Neutrophil (primary cell): ENCODE measurements around the gene MDM4.

ENCODE experiments used
- H3K27ac ChIP-seq: fragments of 200-600 bp; sonication (generic); 2 replicates; pipeline ENCODE4 v1.5.1; 2016; ENCODE audit warnings: mild to moderate bottlenecking, moderate library complexity
- H3K27me3 ChIP-seq: fragments of 200-600 bp; sonication (generic); 2 replicates; pipeline ENCODE4 v1.6.0; 2016; ENCODE audit warnings: mild to moderate bottlenecking
- H3K36me3 ChIP-seq: fragments of 200-600 bp; sonication (generic); 2 replicates; pipeline ENCODE4 v1.5.1; 2017
- H3K4me1 ChIP-seq, 2 experiments: fragments of 200-600 bp in 1 of 2; sonication (generic) in 1 of 2; 1 replicate in 1 of 2; 2 replicates in 1 of 2; pipeline versions ENCODE4 v1.5.1 to v1.6.1; 2013 to 2016; ENCODE audit warnings: low read depth in 1 of 2, low read length in 1 of 2, mild to moderate bottlenecking in 1 of 2, moderate library complexity in 1 of 2; ENCODE audit not compliant: control insufficient read depth in 1 of 2, insufficient read depth in 1 of 2
- H3K4me3 ChIP-seq, 2 experiments: fragments of 200-600 bp in 1 of 2; sonication (generic) in 1 of 2; 1 replicate in 1 of 2; 2 replicates in 1 of 2; pipeline ENCODE4 v1.5.1; 2013 to 2016; ENCODE audit warnings: low read depth in 1 of 2, low read length in 1 of 2, mild to moderate bottlenecking in 1 of 2, moderate library complexity in 1 of 2
- H3K9me3 ChIP-seq: fragments of 200-600 bp; sonication (generic); 2 replicates; pipeline ENCODE4 v1.5.1; 2016
- TF ChIP-seq, protein P1 (sequence below): fragments of 200-600 bp; sonication (generic); IDR thresholded peaks from 2 replicates; pipeline ENCODE4 v1.5.1; 2016; ENCODE audit warnings: antibody characterized with exemption

MDM4 gene

DNA sequence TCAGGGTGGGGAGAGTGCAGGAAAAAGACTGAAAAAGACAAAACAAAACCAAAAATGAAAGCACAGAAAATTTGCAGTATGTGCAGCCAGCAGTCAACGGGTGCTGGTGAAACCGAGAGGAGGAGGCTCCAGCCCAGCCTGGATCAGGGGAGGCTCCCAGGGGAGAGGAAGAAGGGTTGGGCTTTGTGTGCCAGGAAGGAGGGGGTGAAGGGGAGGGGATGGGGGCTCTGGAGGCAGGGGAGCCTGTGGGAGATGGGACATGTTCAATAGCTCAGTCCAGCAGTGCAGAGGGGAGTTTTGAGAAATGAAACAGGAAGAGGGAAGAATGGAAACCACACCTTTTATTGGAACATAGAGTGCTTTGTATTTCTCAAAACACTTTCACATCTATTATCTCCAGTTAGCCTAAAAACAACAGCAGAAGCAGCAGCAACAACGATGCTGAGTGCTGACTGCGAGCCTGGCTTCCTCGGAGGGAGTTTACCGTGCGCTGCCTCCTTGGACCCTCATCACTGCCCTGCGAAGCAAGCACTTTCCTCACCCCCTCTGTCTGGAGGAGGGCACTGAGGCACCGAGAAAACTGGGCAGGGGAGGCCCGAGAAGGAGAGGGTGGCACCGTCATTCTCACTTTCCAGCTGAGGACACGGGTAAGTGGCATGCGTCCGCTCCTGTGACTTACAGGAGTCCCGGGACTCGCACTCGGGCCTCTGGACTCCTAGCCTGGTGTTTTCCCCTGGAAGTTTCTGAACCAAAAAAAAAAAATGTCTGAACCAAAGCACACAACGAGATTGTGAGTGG lies 62.9 kb downstream of the MDM4 start:
- Histone ChIP-seq H3K4me3 (no peak overlapping the region), H3K9me3 (no peaks in the 10 kb centered on the region), H3K27me3 (no peaks in the 10 kb centered on the region), H3K36me3 (peaks cover 33% of the 10 kb centered on the region), H3K27ac (no peak overlapping the region), H3K4me1 (no peaks in the 10 kb centered on the region)
- TF ChIP-seq, protein P1, sequence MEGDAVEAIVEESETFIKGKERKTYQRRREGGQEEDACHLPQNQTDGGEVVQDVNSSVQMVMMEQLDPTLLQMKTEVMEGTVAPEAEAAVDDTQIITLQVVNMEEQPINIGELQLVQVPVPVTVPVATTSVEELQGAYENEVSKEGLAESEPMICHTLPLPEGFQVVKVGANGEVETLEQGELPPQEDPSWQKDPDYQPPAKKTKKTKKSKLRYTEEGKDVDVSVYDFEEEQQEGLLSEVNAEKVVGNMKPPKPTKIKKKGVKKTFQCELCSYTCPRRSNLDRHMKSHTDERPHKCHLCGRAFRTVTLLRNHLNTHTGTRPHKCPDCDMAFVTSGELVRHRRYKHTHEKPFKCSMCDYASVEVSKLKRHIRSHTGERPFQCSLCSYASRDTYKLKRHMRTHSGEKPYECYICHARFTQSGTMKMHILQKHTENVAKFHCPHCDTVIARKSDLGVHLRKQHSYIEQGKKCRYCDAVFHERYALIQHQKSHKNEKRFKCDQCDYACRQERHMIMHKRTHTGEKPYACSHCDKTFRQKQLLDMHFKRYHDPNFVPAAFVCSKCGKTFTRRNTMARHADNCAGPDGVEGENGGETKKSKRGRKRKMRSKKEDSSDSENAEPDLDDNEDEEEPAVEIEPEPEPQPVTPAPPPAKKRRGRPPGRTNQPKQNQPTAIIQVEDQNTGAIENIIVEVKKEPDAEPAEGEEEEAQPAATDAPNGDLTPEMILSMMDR = no peak

DNA sequence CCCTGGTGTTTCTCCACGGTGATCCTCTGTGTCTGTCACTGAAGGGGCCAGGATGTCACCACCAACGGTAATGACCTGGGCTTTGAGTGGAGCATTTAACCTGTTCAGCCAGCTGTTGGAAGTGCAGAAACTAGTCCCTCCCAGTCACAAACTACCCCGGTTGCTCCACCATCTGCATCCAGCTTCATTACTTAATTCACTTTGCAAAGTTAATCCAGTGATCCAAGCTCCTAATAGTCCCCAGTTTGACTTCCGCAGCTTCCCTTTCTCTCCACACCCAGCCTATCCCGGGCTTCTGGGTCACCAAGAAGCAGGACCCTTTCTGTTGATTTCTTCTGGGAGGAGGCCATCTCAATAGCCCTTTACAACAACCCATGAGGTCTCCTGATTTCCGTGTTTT lies 63.5 kb downstream of the MDM4 start:
- Histone ChIP-seq H3K4me3 (no peak overlapping the region), H3K27ac (no peak overlapping the region)

DNA sequence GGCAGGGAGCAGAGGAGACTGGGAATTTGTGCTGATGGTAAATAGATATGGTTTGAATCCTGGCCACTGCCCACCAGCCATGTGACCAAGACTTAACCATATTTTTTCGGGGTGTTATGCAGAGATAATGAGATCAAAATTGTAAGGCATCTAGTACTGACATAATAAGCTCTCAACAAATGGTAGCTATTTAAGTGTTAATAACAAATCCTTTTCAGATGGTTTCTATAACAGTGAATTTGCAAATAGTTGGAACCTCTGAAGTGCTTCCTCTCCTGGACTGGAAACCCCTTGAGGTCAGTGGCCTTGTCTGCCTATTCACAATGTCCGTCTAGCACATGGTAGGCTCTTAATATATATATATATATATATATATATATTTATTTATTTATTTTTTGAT lies 64.7 kb downstream of the MDM4 start:
- TF ChIP-seq, protein P1 = no peak
- Histone ChIP-seq H3K4me1 (no peaks in the 10 kb centered on the region), H3K27ac (no peak overlapping the region)

More for the DNA sequence above, 63.5 kb downstream of the MDM4 start:
- H3K27me3 ChIP-seq = no peaks in the 10 kb centered on the region
- H3K4me1 ChIP-seq = no peaks in the 10 kb centered on the region
- H3K9me3 ChIP-seq = no peaks in the 10 kb centered on the region
- H3K36me3 ChIP-seq = peaks cover 30% of the 10 kb centered on the region
- TF ChIP-seq, protein P1 = no peak

GRCh38 chr1:204581759-204582158 lies 65.6 kb downstream of the MDM4 start:
- H3K4me1 ChIP-seq = no peaks in the 10 kb centered on the region
- H3K27me3 ChIP-seq = no peaks in the 10 kb centered on the region
- H3K9me3 ChIP-seq = no peaks in the 10 kb centered on the region
- peaks cover 27% of the 10 kb centered on the region for H3K36me3 ChIP-seq
- H3K4me3 ChIP-seq = no peak overlapping the region
- H3K27ac ChIP-seq = no peak overlapping the region
- TF ChIP-seq, protein P1 = no peak

More for the DNA sequence above, 64.7 kb downstream of the MDM4 start:
- Histone ChIP-seq H3K4me3 (no peak overlapping the region), H3K36me3 (peaks cover 27% of the 10 kb centered on the region), H3K27me3 (no peaks in the 10 kb centered on the region), H3K9me3 (no peaks in the 10 kb centered on the region)

- TF ChIP-seq, protein P1 = no peak
- Histone ChIP-seq H3K4me1 (no peaks in the 10 kb centered on the region), H3K27ac (no peak overlapping the region), H3K9me3 (no peaks in the 10 kb centered on the region), H3K36me3 (peaks cover 19% of the 10 kb centered on the region), H3K4me3 (no peak overlapping the region), H3K27me3 (no peaks in the 10 kb centered on the region)
Observed at GRCh38 chr1:204583909-204584632, 67.9 kb downstream of the MDM4 start.
